ENCODE data around the gene S100A4.
"Not testable (repeated sequence)": the region's sequence is repeated elsewhere in the genome, so short reads cannot be mapped to it uniquely, and the experiment has no call there.

S100A4 gene

DNA sequence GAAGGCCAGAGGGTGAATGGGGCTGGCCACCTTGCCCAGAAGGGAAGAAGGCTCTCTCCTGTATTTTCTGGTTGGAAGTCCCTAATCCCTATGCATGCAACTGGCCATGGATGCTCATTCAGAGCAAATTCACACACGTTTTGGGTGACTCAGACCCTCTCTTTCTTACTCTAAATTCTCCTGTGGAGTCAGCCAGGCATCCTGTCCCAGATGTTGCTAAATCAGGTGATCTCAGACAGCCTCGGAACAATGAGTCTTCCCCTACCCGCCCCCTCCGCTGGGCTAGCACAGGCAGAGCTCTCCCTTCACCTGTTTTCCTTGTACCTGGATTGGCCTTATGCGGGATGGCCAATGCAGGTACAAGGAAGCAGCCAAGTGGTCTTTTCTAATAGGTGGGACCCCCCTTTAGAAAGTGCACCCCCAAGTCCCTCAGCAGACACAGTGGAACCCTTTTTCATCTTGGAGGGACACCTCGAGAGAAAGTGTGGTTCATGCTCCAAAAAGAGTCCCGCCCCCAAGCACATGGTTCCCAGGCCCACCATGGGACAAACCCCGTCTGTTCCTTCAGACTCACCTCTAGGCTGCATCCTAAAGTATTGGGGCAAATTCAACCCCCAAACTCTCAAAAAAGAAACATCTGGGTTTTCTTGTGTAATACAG is 18.5 kb downstream of the S100A4 start:
- H3K36me3 ChIP-seq (replicated peaks) = no peaks in the 10 kb centered on the region
- in situ Hi-C loops (cut with MboI; ENCODE audit: low sequenced_read_pairs) = no loop called here
- peaks cover 11% of the 10 kb centered on the region for H3K4me1 ChIP-seq
- H3K9me3 ChIP-seq = no peaks in the 10 kb centered on the region
- H3K4me3 ChIP-seq = no peak overlapping the region
- H3K27me3 ChIP-seq (ENCODE audit: low read depth) = no peaks in the 10 kb centered on the region
- DNase-seq (ENCODE audit: low spot score in 2 of 2) = no peak

DNA sequence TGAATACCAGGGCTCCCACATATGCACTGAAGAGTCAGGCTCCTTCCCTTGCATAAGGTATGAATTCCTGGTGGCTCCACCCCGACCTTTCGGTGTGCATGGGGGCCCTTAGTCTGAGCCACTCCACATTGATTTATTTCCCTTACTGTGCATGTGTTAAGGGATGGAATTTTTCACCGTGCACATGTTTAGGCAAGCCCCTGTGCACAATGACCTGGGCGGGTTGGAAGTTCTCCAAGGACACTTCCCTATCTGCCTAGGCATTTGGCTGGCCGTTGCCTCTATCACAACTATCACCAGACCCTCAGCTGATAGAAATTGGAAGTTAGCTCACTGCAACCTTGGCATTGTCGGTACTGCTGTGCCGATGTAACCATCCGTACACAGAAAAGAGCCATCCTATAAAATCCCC is 19.5 kb downstream of the S100A4 start:
- in situ Hi-C loops (cut with MboI; ENCODE audit: low sequenced_read_pairs) = no loop called here
- Histone ChIP-seq H3K36me3 (replicated peaks) (no peaks in the 10 kb centered on the region), H3K4me1 (peaks cover 11% of the 10 kb centered on the region), H3K4me3 (no peak overlapping the region), H3K9me3 (no peaks in the 10 kb centered on the region), H3K27me3 (ENCODE audit: low read depth) (no peaks in the 10 kb centered on the region)
- DNase-seq (ENCODE audit: low spot score in 2 of 2) = peak; percentile 39 to 77

GRCh38 chr1:153525088-153525728 is 20.4 kb downstream of the S100A4 start:
- H3K9me3 ChIP-seq = no peaks in the 10 kb centered on the region
- no peak for DNase-seq (ENCODE audit: low spot score in 2 of 2)
- peaks cover 11% of the 10 kb centered on the region for H3K4me1 ChIP-seq
- H3K27me3 ChIP-seq (ENCODE audit: low read depth) = no peaks in the 10 kb centered on the region
- no peaks in the 10 kb centered on the region for H3K36me3 ChIP-seq (replicated peaks)
- no peak overlapping the region for H3K4me3 ChIP-seq
- in situ Hi-C loops (cut with MboI; ENCODE audit: low sequenced_read_pairs) = no loop called here

DNA sequence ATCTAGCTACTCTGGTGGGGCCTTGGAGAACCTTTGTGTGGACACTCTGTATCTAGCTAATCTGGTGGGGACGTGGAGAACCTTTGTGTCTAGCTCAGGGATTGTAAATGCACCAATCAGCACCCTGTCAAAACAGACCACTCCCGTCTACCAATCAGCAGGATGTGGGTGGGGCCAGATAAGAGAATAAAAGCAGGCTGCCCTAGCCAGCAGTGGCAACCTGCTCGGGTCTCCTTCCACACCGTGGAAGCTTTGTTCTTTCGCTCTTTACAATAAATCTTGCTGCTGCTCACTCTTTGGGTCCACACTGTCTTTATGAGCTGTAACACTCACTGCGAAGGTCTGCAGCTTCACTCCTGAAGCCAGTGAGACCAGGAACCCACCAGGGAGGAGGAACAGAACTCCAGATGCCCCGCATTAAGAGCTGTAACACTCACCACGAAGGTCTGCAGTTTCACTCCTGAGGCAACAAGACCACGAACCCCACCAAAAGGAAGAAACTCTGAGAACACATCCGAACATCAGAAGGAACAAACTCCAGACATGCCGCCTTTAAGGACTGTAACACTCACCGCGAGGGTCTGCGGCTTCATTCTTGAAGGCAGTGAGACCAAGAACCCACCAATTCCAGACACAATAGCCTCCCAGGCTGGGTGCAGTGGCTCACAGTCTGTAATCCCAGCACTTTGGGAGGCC is 23.1 kb downstream of the S100A4 start:
- in situ Hi-C loops (cut with MboI; ENCODE audit: low sequenced_read_pairs); DNase-seq (ENCODE audit: low spot score in 2 of 2); H3K27me3 ChIP-seq (ENCODE audit: low read depth); H3K4me3 ChIP-seq; H3K36me3 ChIP-seq (replicated peaks); H3K9me3 ChIP-seq: not testable (repeated sequence)
- H3K4me1 ChIP-seq = peaks cover 11% of the 10 kb centered on the region

GRCh38 chr1:153521808-153522207 is 23.8 kb downstream of the S100A4 start:
- DNase-seq (ENCODE audit: low spot score in 2 of 2); H3K36me3 ChIP-seq (replicated peaks); H3K27me3 ChIP-seq (ENCODE audit: low read depth); H3K4me3 ChIP-seq; H3K9me3 ChIP-seq; in situ Hi-C loops (cut with MboI; ENCODE audit: low sequenced_read_pairs): not testable (repeated sequence)
- peaks cover 11% of the 10 kb centered on the region for H3K4me1 ChIP-seq

DNA sequence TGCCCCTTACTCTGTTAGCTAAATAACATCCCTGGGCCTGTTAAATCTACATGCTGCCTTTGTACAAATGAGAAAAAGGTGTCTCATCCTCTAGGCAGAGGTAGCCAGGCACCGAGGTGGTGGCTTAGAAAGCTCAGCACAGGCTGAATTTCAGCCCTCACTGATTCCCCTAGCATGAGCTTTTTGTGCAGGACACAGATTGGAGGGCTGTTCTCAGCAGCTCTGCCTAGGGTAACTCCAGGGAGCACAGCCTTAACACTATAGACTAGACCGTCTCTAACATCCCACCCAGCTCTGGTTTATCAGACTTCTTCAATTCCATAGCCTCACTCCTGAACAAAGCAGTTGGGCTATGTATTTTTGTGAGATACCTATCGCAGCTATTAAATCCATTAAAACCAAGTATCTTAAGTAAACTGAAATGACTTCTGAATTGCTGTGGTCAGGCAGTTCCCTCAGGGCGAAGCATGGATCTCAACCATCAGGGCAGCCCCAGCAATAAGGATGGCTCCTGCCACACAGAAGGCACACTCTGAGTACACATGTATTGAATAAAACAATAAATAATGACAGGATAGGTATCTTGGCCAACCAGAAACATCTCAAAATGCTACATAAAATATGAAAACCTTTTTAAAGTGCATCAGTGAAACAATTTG is 24.7 kb downstream of the S100A4 start:
- Histone ChIP-seq H3K36me3 (replicated peaks) (no peaks in the 10 kb centered on the region), H3K9me3 (no peaks in the 10 kb centered on the region), H3K27me3 (ENCODE audit: low read depth) (no peaks in the 10 kb centered on the region), H3K4me1 (peaks cover 4% of the 10 kb centered on the region), H3K4me3 (no peak overlapping the region)
- DNase-seq (ENCODE audit: low spot score in 2 of 2) = no peak
- in situ Hi-C loops (cut with MboI; ENCODE audit: low sequenced_read_pairs) = no loop called here

DNA sequence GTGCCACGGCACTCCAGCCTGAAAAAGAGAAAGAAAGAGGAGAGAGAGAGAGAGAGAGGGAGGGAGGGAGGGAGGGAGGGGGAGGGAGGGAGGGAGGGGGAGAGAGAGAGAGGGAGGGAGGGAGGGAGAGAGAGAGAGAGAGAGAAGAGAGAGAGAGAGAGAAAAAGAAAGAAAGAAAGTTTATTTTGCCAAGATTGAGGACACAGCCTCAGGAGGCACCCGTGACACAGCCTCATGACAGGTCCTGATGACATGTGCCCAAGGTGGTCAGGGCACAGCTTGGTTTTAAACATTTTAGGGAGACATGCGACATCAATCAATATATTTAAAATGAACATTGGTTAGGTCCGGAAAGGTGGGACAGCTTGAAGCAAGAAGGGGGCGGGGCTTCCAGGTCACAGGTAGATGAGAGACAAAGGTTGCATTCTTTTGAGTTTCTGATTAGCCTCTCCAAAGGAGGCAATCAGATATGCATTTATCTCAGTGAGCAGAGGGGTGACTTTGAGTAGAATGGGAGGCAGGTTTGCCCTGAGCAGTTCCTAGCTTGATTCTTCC is 25.4 kb downstream of the S100A4 start:
- H3K4me1 ChIP-seq; H3K27me3 ChIP-seq (ENCODE audit: low read depth); H3K36me3 ChIP-seq (replicated peaks); H3K9me3 ChIP-seq; H3K4me3 ChIP-seq; in situ Hi-C loops (cut with MboI; ENCODE audit: low sequenced_read_pairs); DNase-seq (ENCODE audit: low spot score in 2 of 2): not testable (repeated sequence)

DNA sequence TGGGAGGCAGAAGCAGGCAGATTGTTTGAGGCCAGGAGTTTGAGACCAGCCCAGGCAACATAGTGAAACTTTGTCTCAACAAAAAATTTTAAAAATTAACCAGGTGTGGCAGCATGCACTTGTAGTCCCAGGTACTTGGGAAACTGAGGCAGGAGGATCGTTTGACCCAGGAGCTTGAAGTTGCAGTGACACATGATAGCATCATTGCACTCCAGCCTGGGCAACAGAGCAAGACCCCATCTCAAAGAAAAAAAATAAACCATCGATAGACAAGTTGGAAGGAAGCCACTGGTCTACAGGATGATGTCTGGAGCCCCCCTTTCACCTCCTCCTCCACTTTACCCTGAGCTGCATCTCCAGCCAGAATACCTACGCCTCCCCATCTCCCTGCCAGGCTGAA is 26.4 kb downstream of the S100A4 start:
- H3K27me3 ChIP-seq (ENCODE audit: low read depth) = no peaks in the 10 kb centered on the region
- H3K4me3 ChIP-seq = no peak overlapping the region
- in situ Hi-C loops (cut with MboI; ENCODE audit: low sequenced_read_pairs) = loop anchor here (10.0 kb wide), 1 partner anchor 46 kb away; the partner anchor contains the start of gene S100A2
- H3K9me3 ChIP-seq = no peaks in the 10 kb centered on the region
- no peaks in the 10 kb centered on the region for H3K36me3 ChIP-seq (replicated peaks)
- DNase-seq (ENCODE audit: low spot score in 2 of 2) = no peak
- H3K4me1 ChIP-seq = no peaks in the 10 kb centered on the region

DNA sequence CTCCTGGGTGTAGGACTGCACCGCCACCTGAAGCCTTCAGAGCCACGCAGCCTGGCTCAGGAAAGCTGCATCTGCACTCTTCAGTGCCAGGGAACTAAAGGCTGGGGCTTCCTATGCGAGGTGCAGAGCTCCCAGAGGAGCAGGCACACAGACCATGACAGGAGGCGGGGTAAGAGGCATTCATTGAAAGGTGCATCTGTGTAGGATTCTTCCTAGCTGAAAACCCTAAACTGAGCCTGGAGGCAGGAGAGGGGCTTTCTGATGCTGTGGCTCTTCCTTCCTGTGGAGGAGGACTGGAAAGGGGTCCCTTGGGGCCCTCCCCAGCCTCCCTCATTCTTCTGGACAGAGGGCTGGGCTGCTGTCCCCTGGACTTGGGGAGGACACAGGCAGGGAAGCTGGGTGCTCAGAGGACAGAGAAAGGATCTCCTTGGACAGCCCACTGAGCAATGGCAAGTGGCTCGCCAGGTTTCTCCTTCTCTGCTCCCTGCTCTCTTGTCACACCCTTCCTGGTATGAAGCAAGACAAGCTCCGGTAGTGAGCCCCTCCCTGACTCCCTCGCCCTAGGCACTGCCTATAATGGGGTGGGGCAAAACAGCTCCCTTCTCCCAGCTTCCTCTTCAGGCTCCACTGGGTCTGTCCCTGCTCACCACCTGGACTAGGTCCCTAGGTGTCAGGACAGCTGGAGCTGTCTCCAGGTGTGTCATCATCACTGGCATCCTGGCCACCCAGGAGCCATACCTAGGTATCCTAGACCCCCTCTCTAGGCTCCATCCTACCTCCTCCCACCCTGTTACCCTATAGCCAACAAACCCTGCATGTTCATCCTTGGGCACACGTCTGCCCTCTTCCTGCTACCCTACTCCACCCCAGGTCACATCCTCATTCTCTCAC is 29.9 kb downstream of the S100A4 start:
- Histone ChIP-seq H3K4me3 (no peak overlapping the region), H3K9me3 (no peaks in the 10 kb centered on the region), H3K4me1 (no peaks in the 10 kb centered on the region; the same call in 1 of the 2 replicates), H3K36me3 (replicated peaks) (no peaks in the 10 kb centered on the region), H3K27me3 (ENCODE audit: low read depth) (no peaks in the 10 kb centered on the region)
- in situ Hi-C loops (cut with MboI; ENCODE audit: low sequenced_read_pairs) = loop anchor here (10.0 kb wide), 1 partner anchor 49 kb away; the partner anchor contains the start of gene S100A2
- no peak for DNase-seq (ENCODE audit: low spot score in 2 of 2)

DNA sequence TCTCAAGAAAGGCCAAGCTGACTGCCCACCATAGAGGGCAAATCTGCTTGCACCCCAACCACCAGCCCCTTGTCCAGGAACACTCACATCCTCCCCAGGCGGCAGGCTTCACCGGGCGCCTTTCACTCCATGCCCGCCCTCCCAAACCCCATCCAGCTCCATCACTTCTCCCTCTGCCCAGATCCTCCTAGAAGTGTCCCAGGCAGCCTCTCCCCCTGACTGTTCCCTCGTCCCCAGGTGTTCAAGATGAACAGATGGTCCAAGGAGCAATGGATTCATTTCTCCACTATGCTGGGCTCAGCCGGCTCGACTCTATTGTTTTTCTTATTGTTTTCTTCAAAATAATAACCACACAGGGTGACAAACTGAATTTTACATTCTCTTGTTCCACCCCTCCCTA is 31.9 kb downstream of the S100A4 start:
- H3K36me3 ChIP-seq (replicated peaks) = no peaks in the 10 kb centered on the region
- H3K27me3 ChIP-seq (ENCODE audit: low read depth) = no peaks in the 10 kb centered on the region
- H3K4me3 ChIP-seq = no peak overlapping the region
- in situ Hi-C loops (cut with MboI; ENCODE audit: low sequenced_read_pairs) = loop anchor here (10.0 kb wide), 1 partner anchor 51 kb away; the partner anchor contains the start of gene S100A2
- no peaks in the 10 kb centered on the region; the same call in 1 of the 2 replicates for H3K4me1 ChIP-seq
- H3K9me3 ChIP-seq = no peaks in the 10 kb centered on the region
- DNase-seq (ENCODE audit: low spot score in 2 of 2) = no peak

GRCh38 chr1:153513023-153513422 is 32.6 kb downstream of the S100A4 start:
- no peaks in the 10 kb centered on the region for H3K27me3 ChIP-seq (ENCODE audit: low read depth)
- no peak overlapping the region for H3K4me3 ChIP-seq
- no peaks in the 10 kb centered on the region for H3K9me3 ChIP-seq
- no peaks in the 10 kb centered on the region for H3K36me3 ChIP-seq (replicated peaks)
- no peak for DNase-seq (ENCODE audit: low spot score in 2 of 2)
- in situ Hi-C loops (cut with MboI; ENCODE audit: low sequenced_read_pairs) = loop anchor here (10.0 kb wide), 1 partner anchor 52 kb away; the partner anchor contains the start of gene S100A2
- H3K4me1 ChIP-seq = no peaks in the 10 kb centered on the region; the same call in 1 of the 2 replicates

DNA sequence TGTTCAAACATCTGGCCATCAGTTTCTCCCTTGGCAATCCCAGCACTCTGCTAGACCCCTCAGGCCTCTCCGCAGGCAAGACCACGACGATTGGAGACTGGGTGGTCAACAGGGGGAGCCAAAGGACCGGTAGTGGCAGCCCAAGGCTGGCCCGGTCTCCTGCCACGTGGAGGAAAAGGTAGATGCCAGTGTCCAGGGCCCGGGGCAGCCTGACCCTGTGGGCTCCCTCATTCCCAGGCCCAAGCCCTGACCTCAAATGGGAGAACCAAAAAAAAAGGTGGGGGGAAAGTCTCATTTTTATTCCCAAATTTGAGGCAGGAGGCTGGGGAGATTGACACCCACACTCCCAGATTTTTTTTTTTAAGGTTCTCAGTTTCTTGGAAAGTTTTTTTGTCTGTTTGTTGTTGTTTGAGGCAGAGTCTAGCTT is 34.6 kb downstream of the S100A4 start:
- no peaks in the 10 kb centered on the region; the same call in 1 of the 2 replicates for H3K4me1 ChIP-seq
- in situ Hi-C loops (cut with MboI; ENCODE audit: low sequenced_read_pairs) = loop anchor here (10.0 kb wide), 1 partner anchor 54 kb away; the partner anchor contains the start of gene S100A2
- H3K27me3 ChIP-seq (ENCODE audit: low read depth) = no peaks in the 10 kb centered on the region
- no peaks in the 10 kb centered on the region for H3K9me3 ChIP-seq
- DNase-seq (ENCODE audit: low spot score in 2 of 2) = peak; percentile 82 to 94
- no peaks in the 10 kb centered on the region for H3K36me3 ChIP-seq (replicated peaks)
- H3K4me3 ChIP-seq = no peak overlapping the region
